HepG2 (cell line): Measurements from ENCODE around the gene PGPEP1. TPM values are rescaled to one million over a fixed set of nuclear protein-coding genes. Genes with fewer than 3 reads are reported as not detected.
A peak's percentile ranks its signal among the peaks of the same experiment; 100 is the strongest.

ENCODE experiments used
- HNF1A ChIP-seq, 2 experiments: sonication (generic) in 1 of 2; formaldehyde crosslinking in 1 of 2; IDR thresholded peaks; 2 replicates each; pipeline versions ENCODE4 v1.4.0 to v1.6.1; 2016 to 2020; ENCODE audit warnings: borderline replicate concordance in 1 of 2, low read depth in 1 of 2, mild to moderate bottlenecking in 1 of 2, missing genetic modification reagents in 1 of 2
- MATR3 ChIP-seq: sonication (generic); formaldehyde crosslinking; IDR thresholded peaks from 2 replicates; pipeline ENCODE4 v1.4.0; 2020; ENCODE audit warnings: missing genetic modification reagents
- MLXIP ChIP-seq: sonication (generic); formaldehyde crosslinking; IDR thresholded peaks from 2 replicates; pipeline ENCODE4 v1.9.0; 2021; ENCODE audit warnings: missing genetic modification reagents, borderline replicate concordance
- MTERF4 ChIP-seq: sonication (generic); formaldehyde crosslinking; IDR thresholded peaks from 2 replicates; pipeline ENCODE4 v1.8.0; 2023; ENCODE audit warnings: mild to moderate bottlenecking, missing genetic modification reagents
- MYNN ChIP-seq: sonication (generic); formaldehyde crosslinking; IDR thresholded peaks from 2 replicates; pipeline ENCODE4 v1.4.0; 2020; ENCODE audit warnings: mild to moderate bottlenecking, low read depth, missing genetic modification reagents
- NCOR1 ChIP-seq: fragments of 200-600 bp; sonication (generic); IDR thresholded peaks from 2 replicates; pipeline ENCODE4 v1.7.0; 2017; ENCODE audit warnings: antibody characterized with exemption, low read length, borderline replicate concordance
- SIN3B ChIP-seq: fragments of 150-350 bp; IDR thresholded peaks from 2 replicates; pipeline ENCODE4 v1.6.1; 2014; ENCODE audit warnings: low read length
- SRF ChIP-seq: IDR thresholded peaks from 2 replicates; pipeline ENCODE4 v1.6.1; 2011; ENCODE audit warnings: mild to moderate bottlenecking, low read depth, low read length, moderate library complexity
- TBP ChIP-seq: sonication (generic); formaldehyde crosslinking; IDR thresholded peaks from 2 replicates; pipeline ENCODE4 v1.5.0; 2020; ENCODE audit warnings: missing genetic modification reagents
- TOPORS ChIP-seq: sonication (generic); formaldehyde crosslinking; IDR thresholded peaks from 2 replicates; pipeline ENCODE4 v1.8.0; 2023; ENCODE audit warnings: mild to moderate bottlenecking, missing genetic modification reagents
- ZBTB37 ChIP-seq: sonication (generic); formaldehyde crosslinking; IDR thresholded peaks from 2 replicates; pipeline ENCODE4 v1.4.0; 2020; ENCODE audit warnings: mild to moderate bottlenecking, missing genetic modification reagents
- ZNF3 ChIP-seq: IDR thresholded peaks from 2 replicates; pipeline ENCODE4 v1.7.0; 2017; ENCODE audit warnings: inconsistent platforms
- ZNF44 ChIP-seq: sonication (generic); formaldehyde crosslinking; IDR thresholded peaks from 2 replicates; pipeline ENCODE4 v1.5.1; 2020; ENCODE audit warnings: mild to moderate bottlenecking, missing genetic modification reagents
- ZNF512 ChIP-seq: sonication (generic); formaldehyde crosslinking; IDR thresholded peaks from 2 replicates; pipeline ENCODE4 v1.4.0; 2020; ENCODE audit warnings: mild to moderate bottlenecking, missing genetic modification reagents
- ZNF557 ChIP-seq: sonication (generic); formaldehyde crosslinking; IDR thresholded peaks from 2 replicates; pipeline ENCODE4 v1.4.0; 2020; ENCODE audit warnings: missing genetic modification reagents
- ZNF598 ChIP-seq: sonication (generic); formaldehyde crosslinking; IDR thresholded peaks from 2 replicates; pipeline ENCODE4 v1.5.1; 2020; ENCODE audit warnings: mild to moderate bottlenecking, missing genetic modification reagents, borderline replicate concordance
- ZSCAN22 ChIP-seq: sonication (generic); formaldehyde crosslinking; IDR thresholded peaks from 2 replicates; pipeline ENCODE4 v1.4.0; 2020; ENCODE audit warnings: mild to moderate bottlenecking, missing genetic modification reagents
- polyA plus RNA-seq, 8 experiments: library from polyadenylated mRNA; depleted of rRNA in 3 of 8; stranded (reverse) in 7 of 8; unstranded in 1 of 8; fragments of >200 nt; fragmentation: Illumina TruSeq in 4 of 8; extraction: Trizol in 4 of 8; gene quantifications; 2 replicates each; pipeline versions ENCODE4 v1.2.1 to v1.2.3, GENCODE V29; 2011 to 2016; ENCODE audit warnings: low read depth in 4 of 8, missing spikeins in 1 of 8, mixed read lengths in 1 of 8; ENCODE audit not compliant: insufficient read depth in 1 of 8
- total RNA-seq, 5 experiments: library from RNA; depleted of rRNA; stranded (reverse); fragments of >200 nt; fragmentation: Illumina TruSeq; extraction: Trizol; gene quantifications; 2 replicates each; pipeline ENCODE4 v1.2.3, GENCODE V29; 2016; ENCODE audit warnings: low read depth in 1 of 5

PGPEP1 gene
- total and polyA plus RNA-seq, 2 of the 13 experiments (the other 11 are each of a cell fraction or from before 2014, with no cell fraction given) = 53.1 to 56.6 TPM

- TF ChIP-seq MLXIP (CRISPR knock-in tag) = no peak
- no peak for TF ChIP-seq TBP (CRISPR knock-in tag)
- TF ChIP-seq ZNF512 = no peak
- TF ChIP-seq ZNF598 = no peak
- TF ChIP-seq ZNF3 (CRISPR knock-in tag) = no peak
- TF ChIP-seq NCOR1 = no peak
- no peak for TF ChIP-seq SRF
- TF ChIP-seq MTERF4 (CRISPR knock-in tag) = no peak
- TF ChIP-seq MYNN (CRISPR knock-in tag) = no peak
- no peak for TF ChIP-seq MATR3
- no peak for TF ChIP-seq SIN3B
- TF ChIP-seq ZSCAN22 (CRISPR knock-in tag) = peak; percentile 71; the same call in 1 of the 2 replicates
- no peak for TF ChIP-seq ZNF44
- no peak for TF ChIP-seq ZNF557 (CRISPR knock-in tag)
- no peak for TF ChIP-seq TOPORS (CRISPR knock-in tag)
- no peak for TF ChIP-seq ZBTB37 (CRISPR knock-in tag)
- TF ChIP-seq HNF1A (IDR thresholded peaks at IDR 0.05; ENCODE audit: low read depth) = no peak
- no peak; the same call in 1 of the 2 replicates for TF ChIP-seq HNF1A (CRISPR knock-in tag; IDR thresholded peaks at IDR 0.05; ENCODE audit: borderline replicate concordance)
Measured at GRCh38 chr19:18291590-18292461, 48.6 kb upstream of the PGPEP1 start (continued).
